ENCODE results near the gene PGP.

The PGP gene

DNA sequence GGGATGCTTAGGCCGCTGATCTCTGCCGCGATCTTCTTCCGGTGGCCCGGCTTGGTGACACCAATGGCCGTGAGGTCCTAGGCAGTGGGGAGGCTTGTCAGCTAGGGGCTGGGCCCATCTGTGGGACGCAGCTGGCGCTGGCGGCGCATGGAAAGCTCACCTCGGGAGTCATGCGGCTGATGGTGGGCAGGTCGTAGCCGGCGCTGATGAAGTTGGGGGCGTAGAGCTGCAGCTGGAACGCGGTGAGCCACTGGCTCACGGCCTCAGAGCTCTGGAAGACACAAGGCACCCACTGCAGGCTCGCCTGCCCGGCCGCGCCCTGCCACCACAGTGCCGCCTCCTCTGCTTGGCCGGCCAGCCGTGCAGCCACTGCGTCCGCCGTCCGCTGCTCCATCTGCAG lies 31.0 kb downstream of the PGP start:
- no peak for FAIRE-seq
- DNase-seq (ENCODE audit: low spot score), result no peak

GRCh38 chr16:2181952-2182351 lies 32.7 kb downstream of the PGP start:
- peak; percentile 69 for FAIRE-seq
- DNase-seq (ENCODE audit: low spot score), result no peak

DNA sequence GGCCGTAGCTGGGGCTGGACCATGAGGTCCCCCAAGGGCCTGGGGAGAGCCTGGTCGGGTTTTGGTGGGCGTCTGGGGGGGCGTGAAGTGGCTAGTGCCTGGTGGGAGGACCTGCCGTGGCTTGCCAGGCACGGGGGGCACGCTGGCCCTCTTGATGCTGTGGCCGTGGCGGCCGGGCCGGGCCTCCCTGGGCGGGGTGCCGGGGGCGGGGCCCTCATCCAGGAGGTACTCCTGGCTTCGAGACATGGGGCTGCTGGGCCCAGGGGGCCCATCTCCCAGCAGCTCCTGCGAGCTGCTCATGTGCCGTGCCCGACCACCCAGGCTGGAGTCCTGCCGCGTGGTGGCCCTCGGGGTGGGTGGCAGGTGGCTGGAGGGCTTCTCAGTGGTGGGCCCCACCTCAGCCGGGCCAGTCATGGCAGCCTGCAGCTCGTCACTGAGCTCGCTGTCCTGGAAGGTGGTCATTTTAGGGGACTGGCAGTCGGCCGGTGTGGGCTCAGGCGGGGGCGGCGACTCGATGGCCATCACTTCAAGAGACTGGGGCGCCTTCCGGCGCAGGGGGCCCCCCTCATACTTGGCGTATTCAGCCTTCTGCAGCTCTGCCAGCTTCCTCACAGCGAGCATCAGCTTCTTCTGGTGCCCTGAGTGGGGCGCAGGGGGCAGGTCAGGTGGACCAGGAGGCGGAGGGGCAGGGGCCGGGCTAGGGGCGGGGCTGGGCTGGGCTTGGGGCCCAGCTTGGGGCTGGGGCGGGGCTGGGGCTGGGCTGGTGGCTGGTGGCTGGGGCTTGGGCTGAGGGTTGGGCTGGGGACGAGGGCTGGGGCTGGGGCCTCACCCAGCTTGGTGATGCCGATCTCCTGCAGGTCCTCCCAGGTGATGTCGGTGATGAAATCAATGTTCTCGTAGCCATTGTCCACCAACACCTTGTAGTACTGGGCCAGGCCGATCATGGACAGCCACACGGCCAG lies 33.4 kb downstream of the PGP start:
- DNase-seq (ENCODE audit: low spot score) (no peak), FAIRE-seq (no peak)

DNA sequence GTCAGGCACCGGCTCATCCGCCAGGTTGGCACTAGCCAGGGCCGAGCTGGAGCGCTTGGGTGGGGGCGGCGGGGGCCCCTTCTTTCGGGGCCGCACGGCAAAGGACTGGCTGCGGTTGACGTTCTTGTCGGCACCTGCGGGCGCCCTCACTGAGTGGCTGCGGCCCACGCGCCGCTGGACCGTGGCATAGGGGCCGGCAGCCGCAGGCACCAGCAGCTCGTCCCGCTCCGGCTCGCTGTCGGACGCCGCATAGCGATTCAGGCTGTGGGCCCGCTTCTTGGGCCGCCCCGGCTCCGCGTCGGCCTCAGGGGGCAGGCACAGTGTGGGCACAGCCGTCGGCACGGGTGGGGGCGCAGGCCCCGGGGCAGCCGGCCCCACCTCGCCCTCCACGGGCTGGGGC lies 34.2 kb downstream of the PGP start:
- FAIRE-seq, result no peak
- DNase-seq (ENCODE audit: low spot score), result no peak

- DNase-seq (ENCODE audit: low spot score), result no peak
- no peak for FAIRE-seq
Measured at GRCh38 chr16:2179576-2179975, 35.1 kb downstream of the PGP start.

- FAIRE-seq, result no peak
- no peak for DNase-seq (ENCODE audit: low spot score)
Measured at GRCh38 chr16:2179107-2179501, 35.5 kb downstream of the PGP start.

DNA sequence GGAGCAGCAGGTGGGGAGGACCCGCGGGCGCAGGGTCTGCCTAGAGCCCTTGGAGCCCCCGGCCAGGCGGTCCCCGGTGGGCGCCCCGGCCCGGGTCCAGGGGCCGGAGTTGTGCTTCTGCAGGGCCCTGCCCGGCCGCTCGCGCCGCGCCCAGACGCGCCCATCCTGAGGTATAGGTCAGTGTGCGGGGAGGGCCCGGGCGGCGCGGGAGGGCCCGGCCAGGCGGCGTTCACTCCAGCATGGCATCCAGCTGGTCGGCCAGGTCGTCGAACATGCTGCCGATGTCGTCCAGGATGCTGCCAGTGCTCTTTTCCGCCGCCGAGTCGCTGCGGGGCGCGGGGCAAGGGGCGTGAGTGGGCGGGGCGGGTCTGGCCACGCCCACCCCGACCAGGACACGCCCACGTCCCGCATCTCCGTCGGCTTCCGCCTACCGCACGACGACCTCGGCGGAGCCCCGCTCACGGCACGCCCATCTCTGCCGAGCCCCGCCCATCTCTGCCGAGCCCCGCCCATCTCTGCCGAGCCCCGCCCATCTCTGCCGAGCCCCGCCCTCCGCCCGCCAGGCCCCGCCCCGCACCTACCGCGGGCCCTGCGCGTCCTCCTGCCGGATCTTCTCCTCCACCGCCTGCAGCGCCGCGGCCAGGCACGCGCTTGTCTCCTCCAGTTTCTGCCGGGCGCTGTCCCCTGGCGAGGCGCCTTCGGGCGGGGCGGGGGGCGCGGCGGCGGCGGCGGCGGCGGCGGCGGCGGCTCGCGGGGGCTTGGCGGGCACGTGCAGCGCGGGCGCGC lies 36.1 kb downstream of the PGP start:
- FAIRE-seq (peak; percentile 37), DNase-seq (ENCODE audit: low spot score) (peak; percentile 40)

DNA sequence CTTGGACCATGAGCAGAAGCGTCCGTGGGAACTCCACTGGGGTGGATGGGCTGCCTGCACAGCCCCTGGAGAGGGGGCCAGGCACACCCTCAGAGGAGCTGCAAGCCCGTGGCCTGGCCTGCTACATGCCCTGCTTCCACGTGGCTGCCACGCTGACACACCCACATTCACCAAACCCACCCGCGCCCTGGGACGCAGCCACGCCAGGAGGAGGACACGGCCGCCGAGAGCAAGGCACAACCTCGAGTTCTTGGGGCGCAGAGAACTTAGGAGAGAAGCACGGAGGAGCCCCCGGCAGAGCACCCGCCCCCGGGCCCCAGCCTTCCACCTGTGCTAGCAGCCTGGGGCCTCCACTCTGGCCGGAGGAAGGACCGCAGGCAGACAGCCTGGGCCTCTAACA lies 37.1 kb downstream of the PGP start:
- DNase-seq (ENCODE audit: low spot score) (no peak), FAIRE-seq (no peak)

- no peak for FAIRE-seq
- DNase-seq (ENCODE audit: low spot score), result no peak
Measured at GRCh38 chr16:2177101-2177500, 37.5 kb downstream of the PGP start.

- FAIRE-seq, result peak; percentile 13
- DNase-seq (ENCODE audit: low spot score), result no peak
Measured at GRCh38 chr16:2176047-2176446, 38.6 kb downstream of the PGP start.

DNA sequence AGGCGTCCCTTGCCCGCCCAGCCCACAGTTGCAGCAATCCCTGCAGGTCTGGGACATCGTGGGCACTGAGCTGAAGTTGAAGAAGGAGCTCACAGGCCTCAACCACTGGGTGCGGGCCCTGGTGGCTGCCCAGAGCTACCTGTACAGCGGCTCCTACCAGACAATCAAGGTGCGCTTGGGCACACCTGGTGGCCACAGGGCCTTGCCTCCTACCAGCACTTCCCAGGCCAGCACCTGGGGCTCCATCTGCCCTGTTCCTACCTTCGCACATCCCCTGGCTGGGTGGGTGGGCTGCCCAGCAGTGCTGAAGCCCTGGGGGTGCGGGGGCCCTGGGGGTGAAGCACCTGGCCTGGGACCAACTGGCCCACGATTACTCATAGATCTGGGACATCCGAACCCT lies 39.2 kb downstream of the PGP start:
- FAIRE-seq (no peak), DNase-seq (ENCODE audit: low spot score) (no peak)

GRCh38 chr16:2174396-2175131 lies 40.1 kb downstream of the PGP start:
- DNase-seq (ENCODE audit: low spot score), result no peak
- FAIRE-seq, result no peak

DNA sequence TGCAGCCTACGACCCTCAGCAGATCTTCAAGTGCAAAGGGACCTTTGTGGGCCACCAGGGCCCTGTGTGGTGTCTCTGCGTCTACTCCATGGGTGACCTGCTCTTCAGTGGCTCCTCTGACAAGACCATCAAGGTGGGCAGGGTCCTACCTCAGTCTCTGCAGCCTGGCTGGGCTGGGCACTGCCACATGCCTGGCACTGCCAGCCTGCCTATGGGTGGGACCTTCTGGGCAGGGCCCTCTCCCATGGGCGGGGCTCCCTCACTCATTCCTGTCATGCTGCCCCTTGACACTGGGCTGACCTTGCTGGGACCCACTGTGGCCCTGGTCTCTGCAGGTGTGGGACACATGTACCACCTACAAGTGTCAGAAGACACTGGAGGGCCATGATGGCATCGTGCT lies 40.7 kb downstream of the PGP start:
- DNase-seq (ENCODE audit: low spot score) (no peak), FAIRE-seq (no peak)

- DNase-seq (ENCODE audit: low spot score), result no peak
Measured at GRCh38 chr16:2173366-2173765, 41.3 kb downstream of the PGP start.

DNA sequence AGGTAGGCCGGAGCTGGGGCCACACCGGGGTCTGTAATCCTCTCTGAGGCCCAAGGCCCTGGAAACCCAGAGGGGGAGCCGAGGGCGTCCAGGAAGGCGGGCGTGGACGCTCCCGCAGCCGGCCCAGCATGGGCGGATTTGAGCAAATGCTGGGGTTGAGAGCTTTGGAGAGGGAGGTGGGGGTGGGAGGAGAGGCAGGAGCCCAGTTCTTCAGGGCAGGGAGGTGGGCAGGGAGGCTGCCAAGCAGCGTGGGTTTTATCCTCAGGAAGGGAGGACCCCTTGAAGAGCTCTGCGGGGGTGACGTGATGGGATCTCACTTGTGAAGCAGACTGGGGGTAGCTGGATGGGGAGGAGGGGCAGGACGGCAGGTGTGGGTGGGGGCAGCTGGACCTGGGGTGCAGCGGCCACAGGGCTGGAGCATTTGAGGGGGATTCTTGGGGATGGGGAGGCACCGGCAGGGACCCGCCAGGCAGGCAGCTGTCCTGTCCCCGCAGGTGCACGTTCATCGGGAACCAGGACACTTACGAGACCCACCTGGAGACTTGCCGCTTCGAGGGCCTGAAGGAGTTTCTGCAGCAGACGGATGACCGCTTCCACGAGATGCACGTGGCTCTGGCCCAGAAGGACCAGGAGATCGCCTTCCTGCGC lies 41.8 kb downstream of the PGP start:
- no peak for FAIRE-seq
- no peak for DNase-seq (ENCODE audit: low spot score)

More at GRCh38 chr16:2173366-2173765, 41.3 kb downstream of the PGP start:
- FAIRE-seq, result no peak

- no peak for DNase-seq (ENCODE audit: low spot score)
- no peak for FAIRE-seq
Measured at GRCh38 chr16:2171601-2172178, 43.0 kb downstream of the PGP start.

DNA sequence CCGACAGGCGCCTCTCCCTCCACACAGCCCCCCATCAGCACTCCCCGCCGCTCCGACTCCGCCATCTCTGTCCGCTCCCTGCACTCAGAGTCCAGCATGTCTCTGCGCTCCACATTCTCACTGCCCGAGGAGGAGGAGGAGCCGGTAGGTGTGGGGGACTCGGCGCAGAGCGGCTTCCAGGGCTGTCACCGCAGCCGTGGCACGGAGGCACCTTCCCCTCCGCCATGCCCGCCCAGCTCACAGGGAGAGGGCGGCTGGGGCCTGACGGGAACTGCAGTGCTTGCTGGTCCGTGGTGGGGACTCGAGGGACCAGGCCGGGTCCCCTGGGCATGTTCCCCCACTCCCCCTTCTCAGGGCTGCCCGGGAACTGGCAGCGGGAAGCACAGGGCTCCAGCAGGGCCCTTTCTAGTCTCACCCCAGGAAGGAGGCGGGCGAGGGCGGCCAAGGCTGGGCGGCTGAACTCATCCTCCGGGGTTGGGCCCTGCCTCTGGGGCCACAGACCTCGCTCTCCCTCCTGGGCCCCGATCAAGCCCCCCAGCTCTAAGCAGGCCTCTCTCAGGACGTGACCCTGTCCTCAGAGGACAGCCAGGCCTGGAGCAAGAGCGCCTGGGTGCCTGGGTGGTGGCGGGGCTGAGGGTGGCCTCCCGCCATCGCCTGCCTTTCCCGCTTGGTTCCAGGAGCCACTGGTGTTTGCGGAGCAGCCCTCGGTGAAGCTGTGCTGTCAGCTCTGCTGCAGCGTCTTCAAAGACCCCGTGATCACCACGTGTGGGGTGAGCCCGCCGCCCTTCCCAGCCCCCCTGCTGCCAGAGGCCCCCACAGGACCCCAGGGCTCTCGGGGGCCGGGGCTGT lies 43.8 kb downstream of the PGP start:
- no peak for FAIRE-seq

GRCh38 chr16:2170080-2170479 lies 44.6 kb downstream of the PGP start:
- DNase-seq (ENCODE audit: low spot score) (no peak), FAIRE-seq (no peak)

More for the DNA sequence above, 43.8 kb downstream of the PGP start:
- DNase-seq (ENCODE audit: low spot score), result no peak

DNA sequence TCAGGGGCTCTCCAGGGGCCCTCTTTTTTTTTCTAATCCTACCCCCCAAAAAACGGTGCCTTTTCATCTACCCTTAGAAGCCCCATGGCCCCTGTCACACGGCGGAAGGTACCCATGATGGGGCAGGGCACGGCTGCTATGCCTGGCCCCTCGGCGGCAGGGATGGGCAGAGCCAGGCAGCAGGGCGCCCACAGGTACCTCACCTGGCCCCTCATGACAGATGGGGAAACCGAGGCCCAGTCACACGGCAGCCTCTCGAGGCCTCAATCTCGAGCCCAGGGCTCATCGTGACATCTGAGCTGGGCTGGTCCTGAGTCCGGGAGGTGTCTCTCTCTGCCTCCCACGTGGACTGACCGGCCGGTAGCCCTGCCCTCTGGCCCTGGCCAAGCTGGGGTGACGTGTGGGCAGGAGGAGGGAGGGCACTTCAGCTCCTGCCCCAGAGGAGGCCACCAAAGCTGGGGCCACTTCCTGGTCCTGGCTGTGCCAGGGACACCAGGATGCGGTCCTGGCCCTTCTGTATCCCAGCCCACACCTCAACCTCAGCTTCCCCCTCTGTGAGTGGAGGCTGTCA lies 47.5 kb downstream of the PGP start:
- FAIRE-seq (no peak), DNase-seq (ENCODE audit: low spot score) (no peak)
